Fibroblast of villous mesenchyme (primary cell): ENCODE data around the gene SNX7. TPM values are rescaled to one million over a fixed set of nuclear protein-coding genes. Genes with fewer than 3 reads are reported as not detected.
A peak's percentile ranks its signal among the peaks of the same experiment; 100 is the strongest.

ENCODE experiments used
- DNase-seq: peaks from one replicate; pipeline ENCODE4 v3.0.0-alpha.2; 2010; ENCODE audit warnings: low read depth
- H3K4me3 ChIP-seq: 2 replicates; pipeline ENCODE4 v1.5.1; 2011; ENCODE audit warnings: low read depth, mild to moderate bottlenecking, low read length
- CTCF ChIP-seq: IDR thresholded peaks from 2 replicates; pipeline ENCODE4 v1.5.1; 2012; ENCODE audit warnings: low read depth, mild to moderate bottlenecking, low read length; ENCODE audit not compliant: insufficient read depth
- total RNA-seq: library from RNA; depleted of rRNA; stranded (reverse); fragments of >200 nt; gene quantifications from 2 replicates; pipeline ENCODE4 v1.2.3, GENCODE V29; 2012

SNX7 gene
- total RNA-seq, 1 donor = 52.7 TPM

GRCh38 chr1:98659879-98660278 lies 1.6 kb upstream of the SNX7 start:
- no peak for DNase-seq

GRCh38 chr1:98660940-98661543 lies 479 bp upstream of the SNX7 start:
- H3K4me3 ChIP-seq = peak overlapping the region; percentile 88
- peak; percentile 6 for DNase-seq
- no peak for TF ChIP-seq CTCF

More at GRCh38 chr1:98659879-98660278, 1.6 kb upstream of the SNX7 start:
- no peak for TF ChIP-seq CTCF
- no peak overlapping the region for H3K4me3 ChIP-seq

GRCh38 chr1:98662356-98662670 lies 792 bp downstream of the SNX7 start:
- DNase-seq = peak; percentile 62
- no peak for TF ChIP-seq CTCF
- peak overlapping the region; percentile 88 for H3K4me3 ChIP-seq

GRCh38 chr1:98668733-98669132 lies 7.2 kb downstream of the SNX7 start:
- DNase-seq = no peak

GRCh38 chr1:98669355-98670296 lies 8.1 kb downstream of the SNX7 start:
- DNase-seq = no peak
- H3K4me3 ChIP-seq = no peak overlapping the region
- TF ChIP-seq CTCF = no peak

More at GRCh38 chr1:98668733-98669132, 7.2 kb downstream of the SNX7 start:
- TF ChIP-seq CTCF = no peak
- no peak overlapping the region for H3K4me3 ChIP-seq

- no peak for DNase-seq
- H3K4me3 ChIP-seq = no peak overlapping the region
- no peak for TF ChIP-seq CTCF
Observed at GRCh38 chr1:98672189-98672588, 10.7 kb downstream of the SNX7 start.
